Panc1 (cell line): ENCODE results near the gene CNPY4. TPM values are rescaled to one million over a fixed set of nuclear protein-coding genes. Genes with fewer than 3 reads are reported as not detected.
A peak's percentile ranks its signal among the peaks of the same experiment; 100 is the strongest.

Experiments
- ATAC-seq: fragments of 200-7000 bp; cut with Tn5 transposase; 2 replicates; pipeline ENCODE4 v1.9.1; 2020; ENCODE audit warnings: mild to moderate bottlenecking, moderate library complexity
- BruUV-seq: library from RNA; stranded (reverse); fragments of 400-500 nt; replicated peaks from 2 replicates; lab custom pipeline; 2021; lab: Mats Ljungman, UMichigan
- CTCF ChIA-PET: fragments of 300-600 bp; sonication (Branson Sonifier 250); formaldehyde crosslinking; loops from one replicate; lab custom pipeline; 2022; ENCODE audit warnings: antibody characterized with exemption; lab: Charles Lee
- POLR2A ChIA-PET: fragments of 300-600 bp; sonication (Branson Sonifier 250); formaldehyde crosslinking; loops from one replicate; lab custom pipeline; 2022; ENCODE audit warnings: antibody characterized with exemption; lab: Charles Lee
- DNase-seq: peaks from one replicate; pipeline ENCODE4 v3.0.0-alpha.2; 2010; ENCODE audit warnings: low read depth, low spot score
- H3K27ac ChIP-seq: 2 replicates; pipeline ENCODE4 v1.5.1; 2011; ENCODE audit warnings: mild to moderate bottlenecking, low read length, inconsistent platforms
- H3K27me3 ChIP-seq: fragments of 200-500 bp; sonication (Bioruptor generic); 2 replicates; pipeline ENCODE4 v1.6.0; 2014; ENCODE audit warnings: low read length, inconsistent platforms; ENCODE audit not compliant: control insufficient read depth, insufficient read depth
- H3K36me3 ChIP-seq: fragments of 200-500 bp; sonication (Bioruptor generic); 2 replicates; pipeline ENCODE4 v1.5.1; 2014; ENCODE audit warnings: inconsistent platforms, mild to moderate bottlenecking, low read length, moderate library complexity; ENCODE audit not compliant: control insufficient read depth, insufficient read depth
- H3K4me1 ChIP-seq: 2 replicates; pipeline ENCODE4 v1.5.1; 2011; ENCODE audit warnings: inconsistent platforms, mild to moderate bottlenecking, low read length, moderate library complexity; ENCODE audit not compliant: control insufficient read depth, insufficient read depth
- H3K4me3 ChIP-seq, 2 experiments: 2 replicates each; pipeline ENCODE4 v1.5.1; 2011 to 2012; ENCODE audit warnings: low read depth in 2 of 2, low read length in 2 of 2, mild to moderate bottlenecking in 2 of 2, inconsistent platforms in 1 of 2, moderate library complexity in 1 of 2
- H3K9me3 ChIP-seq: fragments of 200-500 bp; sonication (Bioruptor generic); 2 replicates; pipeline ENCODE4 v1.5.1; 2014; ENCODE audit warnings: low read depth, mild to moderate bottlenecking, inconsistent platforms, low read length, moderate library complexity; ENCODE audit not compliant: control insufficient read depth, insufficient read depth
- POLR2AphosphoS5 ChIP-seq: IDR thresholded peaks from 2 replicates; pipeline ENCODE4 v1.6.1; 2012; ENCODE audit warnings: mild to moderate bottlenecking, low read depth, low read length, moderate library complexity
- SIN3A ChIP-seq: IDR thresholded peaks from 2 replicates; pipeline ENCODE4 v1.6.1; 2012; ENCODE audit warnings: low read depth, mild to moderate bottlenecking, low read length, moderate library complexity, borderline replicate concordance; ENCODE audit not compliant: insufficient read depth
- TCF7L2 ChIP-seq: IDR thresholded peaks from 2 replicates; pipeline ENCODE4 v1.6.1; 2011; ENCODE audit warnings: mild to moderate bottlenecking, low read depth, low read length, inconsistent platforms
- in situ Hi-C: cut with HindIII; loops from 2 replicates; pipeline ENCODE4 v1.10.0; 2016; ENCODE audit warnings: low sequenced_read_pairs, low pct_unique_long_range_greater_than_20kb
- intact Hi-C: fragments of 100-400 bp; cut with micrococcal nuclease; formaldehyde crosslinking; loops from one replicate; pipeline ENCODE4 v1.10.0; 2022; ENCODE audit not compliant: unreplicated experiment
- total RNA-seq: library from RNA; stranded (reverse); gene quantifications from one replicate; pipeline ENCODE4 v1.2.1, GENCODE V29; 2021; ENCODE audit not compliant: unreplicated experiment
- TF ChIP-seq, protein P1 (sequence below), 2 experiments: IDR thresholded peaks; 2 replicates each; pipeline ENCODE4 v1.6.1; 2011 to 2012; ENCODE audit warnings: low read depth in 2 of 2, control low read depth in 1 of 2, low read length in 1 of 2, mild to moderate bottlenecking in 1 of 2, moderate library complexity in 1 of 2; ENCODE audit not compliant: insufficient read depth in 1 of 2
- TF ChIP-seq, protein P2 (sequence below): fragments of 450-650 bp; IDR thresholded peaks from 2 replicates; pipeline ENCODE4 v1.5.1; 2017; ENCODE audit warnings: mild to moderate bottlenecking

Gene CNPY4
- total RNA-seq, 1 experiment from 2014 or later, result 12.6 TPM

DNA sequence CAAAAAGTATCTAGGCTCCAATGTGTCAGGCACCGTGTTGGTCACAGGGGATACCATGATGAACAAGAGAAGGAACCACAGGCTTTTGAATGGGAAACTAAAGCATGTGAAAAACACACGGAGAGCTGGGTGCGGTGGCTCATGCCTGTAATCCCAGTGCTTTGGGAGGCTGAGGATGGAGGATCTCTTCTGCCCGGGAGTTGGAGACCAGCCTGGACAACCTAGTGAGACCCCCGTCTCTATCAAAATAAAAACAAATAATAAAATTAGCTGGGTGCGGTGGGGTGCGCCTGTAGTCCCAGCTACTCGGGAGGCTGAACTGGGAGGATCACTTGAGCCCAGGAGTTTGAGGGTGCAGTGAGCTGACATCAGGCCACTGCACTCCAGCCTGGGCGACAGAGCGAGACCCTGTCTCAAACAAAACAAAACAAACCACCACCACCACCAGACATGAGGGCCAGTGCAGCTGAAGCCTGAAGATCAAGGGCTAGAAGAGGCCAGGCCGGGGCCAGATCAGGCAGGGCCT is 31.3 kb upstream of the CNPY4 start:
- ATAC-seq (peak; percentile 1; the same call in 1 of the 2 replicates), DNase-seq (no peak)
- BruUV-seq, result no TSS peak
- Histone ChIP-seq H3K27ac (peak overlapping the region; percentile 96), H3K36me3 (peaks cover 3% of the 10 kb centered on the region), H3K4me3 (peak overlapping the region; percentile 81 to 84), H3K4me1 (peaks cover 27% of the 10 kb centered on the region), H3K9me3 (no peaks in the 10 kb centered on the region), H3K27me3 (no peaks in the 10 kb centered on the region)
- POLR2A ChIA-PET, result interaction anchor here (1.2 kb wide), 1 partner anchor 12 kb away, joined by 4 read pairs; no protein-coding TSS in a partner anchor
- TF ChIP-seq TCF7L2 (no peak), SIN3A (no peak), POLR2AphosphoS5 (no peak)
- TF ChIP-seq, protein P1, sequence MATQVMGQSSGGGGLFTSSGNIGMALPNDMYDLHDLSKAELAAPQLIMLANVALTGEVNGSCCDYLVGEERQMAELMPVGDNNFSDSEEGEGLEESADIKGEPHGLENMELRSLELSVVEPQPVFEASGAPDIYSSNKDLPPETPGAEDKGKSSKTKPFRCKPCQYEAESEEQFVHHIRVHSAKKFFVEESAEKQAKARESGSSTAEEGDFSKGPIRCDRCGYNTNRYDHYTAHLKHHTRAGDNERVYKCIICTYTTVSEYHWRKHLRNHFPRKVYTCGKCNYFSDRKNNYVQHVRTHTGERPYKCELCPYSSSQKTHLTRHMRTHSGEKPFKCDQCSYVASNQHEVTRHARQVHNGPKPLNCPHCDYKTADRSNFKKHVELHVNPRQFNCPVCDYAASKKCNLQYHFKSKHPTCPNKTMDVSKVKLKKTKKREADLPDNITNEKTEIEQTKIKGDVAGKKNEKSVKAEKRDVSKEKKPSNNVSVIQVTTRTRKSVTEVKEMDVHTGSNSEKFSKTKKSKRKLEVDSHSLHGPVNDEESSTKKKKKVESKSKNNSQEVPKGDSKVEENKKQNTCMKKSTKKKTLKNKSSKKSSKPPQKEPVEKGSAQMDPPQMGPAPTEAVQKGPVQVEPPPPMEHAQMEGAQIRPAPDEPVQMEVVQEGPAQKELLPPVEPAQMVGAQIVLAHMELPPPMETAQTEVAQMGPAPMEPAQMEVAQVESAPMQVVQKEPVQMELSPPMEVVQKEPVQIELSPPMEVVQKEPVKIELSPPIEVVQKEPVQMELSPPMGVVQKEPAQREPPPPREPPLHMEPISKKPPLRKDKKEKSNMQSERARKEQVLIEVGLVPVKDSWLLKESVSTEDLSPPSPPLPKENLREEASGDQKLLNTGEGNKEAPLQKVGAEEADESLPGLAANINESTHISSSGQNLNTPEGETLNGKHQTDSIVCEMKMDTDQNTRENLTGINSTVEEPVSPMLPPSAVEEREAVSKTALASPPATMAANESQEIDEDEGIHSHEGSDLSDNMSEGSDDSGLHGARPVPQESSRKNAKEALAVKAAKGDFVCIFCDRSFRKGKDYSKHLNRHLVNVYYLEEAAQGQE (IDR thresholded peaks at IDR 0.05; ENCODE audit: insufficient read depth in 1 of 2, low read depth in 2 of 2, low read length in 1 of 2), result no peak
- TF ChIP-seq, protein P2, sequence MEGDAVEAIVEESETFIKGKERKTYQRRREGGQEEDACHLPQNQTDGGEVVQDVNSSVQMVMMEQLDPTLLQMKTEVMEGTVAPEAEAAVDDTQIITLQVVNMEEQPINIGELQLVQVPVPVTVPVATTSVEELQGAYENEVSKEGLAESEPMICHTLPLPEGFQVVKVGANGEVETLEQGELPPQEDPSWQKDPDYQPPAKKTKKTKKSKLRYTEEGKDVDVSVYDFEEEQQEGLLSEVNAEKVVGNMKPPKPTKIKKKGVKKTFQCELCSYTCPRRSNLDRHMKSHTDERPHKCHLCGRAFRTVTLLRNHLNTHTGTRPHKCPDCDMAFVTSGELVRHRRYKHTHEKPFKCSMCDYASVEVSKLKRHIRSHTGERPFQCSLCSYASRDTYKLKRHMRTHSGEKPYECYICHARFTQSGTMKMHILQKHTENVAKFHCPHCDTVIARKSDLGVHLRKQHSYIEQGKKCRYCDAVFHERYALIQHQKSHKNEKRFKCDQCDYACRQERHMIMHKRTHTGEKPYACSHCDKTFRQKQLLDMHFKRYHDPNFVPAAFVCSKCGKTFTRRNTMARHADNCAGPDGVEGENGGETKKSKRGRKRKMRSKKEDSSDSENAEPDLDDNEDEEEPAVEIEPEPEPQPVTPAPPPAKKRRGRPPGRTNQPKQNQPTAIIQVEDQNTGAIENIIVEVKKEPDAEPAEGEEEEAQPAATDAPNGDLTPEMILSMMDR, result no peak
- in situ Hi-C loops, result no loop called here
- CTCF ChIA-PET, result no interaction called here
- intact Hi-C loops, result loop anchor here (10.0 kb wide), 1 partner anchor 93 kb away; no protein-coding TSS in a partner anchor

DNA sequence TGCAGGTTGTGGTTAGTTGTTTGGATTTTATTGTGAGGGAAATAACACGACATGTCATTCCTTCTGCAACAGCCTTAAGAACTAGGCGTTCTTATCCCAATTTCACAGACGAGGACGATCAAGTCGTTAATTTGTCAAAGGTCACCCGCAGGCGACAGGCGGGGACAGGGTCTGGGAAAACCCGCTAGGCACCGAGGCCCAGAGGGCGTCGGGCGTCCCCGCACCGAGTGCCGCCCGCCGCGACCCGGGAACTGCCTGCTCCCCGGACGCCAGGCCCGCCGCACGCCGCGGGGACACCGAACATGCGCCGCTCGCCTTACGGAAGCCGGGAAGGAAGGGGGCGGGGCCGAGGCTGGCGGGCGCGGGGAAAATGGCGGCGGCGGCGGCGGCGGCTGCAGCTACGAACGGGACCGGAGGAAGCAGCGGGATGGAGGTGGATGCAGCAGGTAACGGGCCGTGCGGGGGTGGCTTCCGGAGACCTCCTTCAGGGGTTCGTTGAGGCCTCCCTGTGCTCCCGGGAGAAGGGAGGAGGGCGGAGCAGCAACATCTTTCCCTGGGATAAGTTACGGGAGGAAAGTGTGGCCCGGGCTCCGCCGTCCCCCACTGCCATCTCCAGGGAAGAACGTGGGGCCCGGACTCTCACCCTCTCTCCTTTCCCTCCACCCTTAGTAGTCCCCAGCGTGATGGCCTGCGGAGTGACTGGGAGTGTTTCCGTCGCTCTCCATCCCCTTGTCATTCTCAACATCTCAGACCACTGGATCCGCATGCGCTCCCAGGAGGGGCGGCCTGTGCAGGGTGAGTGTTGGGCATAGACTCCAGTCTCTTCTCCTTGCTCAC is 30.6 kb upstream of the CNPY4 start, which contains the start of gene COPS6:
Gene COPS6, plus strand, starts transcription at position 349 of the 837 bp plus-strand sequence. Its CDS starts 22 bp downstream, at position 371.
- intact Hi-C loops, result loop anchor here (10.0 kb wide), 1 partner anchor 94 kb away; no protein-coding TSS in a partner anchor
- in situ Hi-C loops, result no loop called here
- ATAC-seq, result peak; percentile 63
- Histone ChIP-seq H3K4me1 (peaks cover 27% of the 10 kb centered on the region), H3K27ac (peak within 1 kb of the TSS; percentile 96), H3K27me3 (no peaks in the 10 kb centered on the region), H3K36me3 (peaks cover 3% of the 10 kb centered on the region), H3K9me3 (no peaks in the 10 kb centered on the region), H3K4me3 (peak within 1 kb of the TSS; percentile 81 to 84)
- CTCF ChIA-PET, result no interaction called here
- TF ChIP-seq POLR2AphosphoS5 (peak; percentile 94), SIN3A (peak; percentile 82; the same call in 1 of the 2 replicates)
- TF ChIP-seq, protein P2, result no peak
- POLR2A ChIA-PET, result interaction anchor here (1.2 kb wide), 1 partner anchor 11 kb away, joined by 4 read pairs; no protein-coding TSS in a partner anchor
- DNase-seq, result no peak
- BruUV-seq, result no TSS peak
